ENCODE data around the gene GBF1.
A peak's percentile ranks its signal among the peaks of the same experiment; 100 is the strongest.

The GBF1 gene

GRCh38 chr10:102358712-102359382, 113.5 kb downstream of the GBF1 start:
- DNase-seq: no peak

- DNase-seq: no peak
Measured at GRCh38 chr10:102367441-102367840, 122.1 kb downstream of the GBF1 start.

- DNase-seq: no peak
Measured at GRCh38 chr10:102368077-102368476, 122.7 kb downstream of the GBF1 start.

- no peak for DNase-seq
Measured at GRCh38 chr10:102371295-102371694, 126.0 kb downstream of the GBF1 start.

GRCh38 chr10:102375250-102375649, 129.9 kb downstream of the GBF1 start:
- DNase-seq: no peak

- DNase-seq: no peak
Measured at GRCh38 chr10:102375867-102376266, 130.5 kb downstream of the GBF1 start.

GRCh38 chr10:102376901-102377300, 131.6 kb downstream of the GBF1 start:
- DNase-seq: no peak

GRCh38 chr10:102379383-102379782, 134.1 kb downstream of the GBF1 start:
- no peak for DNase-seq

GRCh38 chr10:102381983-102382382, 136.7 kb downstream of the GBF1 start:
- DNase-seq: no peak

- no peak for DNase-seq
Measured at GRCh38 chr10:102382871-102383270, 137.5 kb downstream of the GBF1 start.

GRCh38 chr10:102384053-102384452, 138.7 kb downstream of the GBF1 start:
- peak; percentile 17 for DNase-seq

- no peak for DNase-seq
Measured at GRCh38 chr10:102384606-102385429, 139.5 kb downstream of the GBF1 start.

- DNase-seq: no peak
Measured at GRCh38 chr10:102389894-102390293, 144.6 kb downstream of the GBF1 start.

- DNase-seq: no peak
Measured at GRCh38 chr10:102392306-102392705, 147.0 kb downstream of the GBF1 start.

GRCh38 chr10:102393411-102394078, 148.2 kb downstream of the GBF1 start:
- no peak for DNase-seq

- peak; percentile 91 for DNase-seq
Measured at GRCh38 chr10:102394079-102394800, 148.9 kb downstream of the GBF1 start.

GRCh38 chr10:102394801-102395399, 149.6 kb downstream of the GBF1 start:
- DNase-seq: no peak

- DNase-seq: peak; percentile 83
Measured at GRCh38 chr10:102395400-102396316, 150.3 kb downstream of the GBF1 start, which contains the start of gene NFKB2. Gene NFKB2 (plus strand): TSS chr10:102395705. CDS start chr10:102395960, 255 bp downstream.

GRCh38 chr10:102396317-102396650, 151.0 kb downstream of the GBF1 start:
- no peak for DNase-seq

- DNase-seq: no peak
Measured at GRCh38 chr10:102396730-102397151, 151.4 kb downstream of the GBF1 start.
